ENCODE measurements around the gene CREB3L2. TPM values are rescaled to one million over a fixed set of nuclear protein-coding genes. Genes with fewer than 3 reads are reported as not detected.
"Not testable (repeated sequence)": the region's sequence is repeated elsewhere in the genome, so short reads cannot be mapped to it uniquely, and the experiment has no call there.

Gene CREB3L2
- 17.0 and 30.1 TPM in 2 replicates for total RNA-seq

GRCh38 chr7:138001529-138002095, at the start of gene CREB3L2:
Gene CREB3L2, minus strand, starts transcription at chr7:138002086. Its CDS starts 381 bp downstream, at chr7:138001705.
- no peak for DNase-seq (ENCODE audit: low read depth)

GRCh38 chr7:138049505-138050116, 47.7 kb upstream of the CREB3L2 start:
- DNase-seq (ENCODE audit: low read depth), result no peak

GRCh38 chr7:138047907-138048306, 46.0 kb upstream of the CREB3L2 start:
- DNase-seq (ENCODE audit: low read depth), result no peak

- no peak for DNase-seq (ENCODE audit: low read depth)
Measured at GRCh38 chr7:138044897-138045296, 43.0 kb upstream of the CREB3L2 start.

- not testable (repeated sequence) for DNase-seq (ENCODE audit: low read depth)
Measured at GRCh38 chr7:138040063-138040462, 38.2 kb upstream of the CREB3L2 start.

- no peak for DNase-seq (ENCODE audit: low read depth)
Measured at GRCh38 chr7:138036135-138036534, 34.2 kb upstream of the CREB3L2 start.

- peak; percentile 51 for DNase-seq (ENCODE audit: low read depth)
Measured at GRCh38 chr7:138033241-138033640, 31.4 kb upstream of the CREB3L2 start.

GRCh38 chr7:138032770-138033169, 30.9 kb upstream of the CREB3L2 start:
- DNase-seq (ENCODE audit: low read depth), result peak; percentile 41

- DNase-seq (ENCODE audit: low read depth), result peak; percentile 68
Measured at GRCh38 chr7:138032186-138032585, 30.3 kb upstream of the CREB3L2 start.

GRCh38 chr7:138030679-138031351, 28.9 kb upstream of the CREB3L2 start:
- peak; percentile 64 for DNase-seq (ENCODE audit: low read depth)

GRCh38 chr7:138029941-138030340, 28.1 kb upstream of the CREB3L2 start:
- peak; percentile 59 for DNase-seq (ENCODE audit: low read depth)

- no peak for DNase-seq (ENCODE audit: low read depth)
Measured at GRCh38 chr7:138029126-138029525, 27.2 kb upstream of the CREB3L2 start.

- no peak for DNase-seq (ENCODE audit: low read depth)
Measured at GRCh38 chr7:138027100-138027499, 25.2 kb upstream of the CREB3L2 start.

- no peak for DNase-seq (ENCODE audit: low read depth)
Measured at GRCh38 chr7:138025215-138026186, 23.6 kb upstream of the CREB3L2 start.

- no peak for DNase-seq (ENCODE audit: low read depth)
Measured at GRCh38 chr7:138024765-138025164, 22.9 kb upstream of the CREB3L2 start.

GRCh38 chr7:138024343-138024691, 22.4 kb upstream of the CREB3L2 start:
- DNase-seq (ENCODE audit: low read depth), result no peak

- DNase-seq (ENCODE audit: low read depth), result peak; percentile 64
Measured at GRCh38 chr7:138023618-138024342, 21.9 kb upstream of the CREB3L2 start.

- DNase-seq (ENCODE audit: low read depth), result no peak
Measured at GRCh38 chr7:138021889-138022288, 20.0 kb upstream of the CREB3L2 start.

- DNase-seq (ENCODE audit: low read depth), result no peak
Measured at GRCh38 chr7:138017992-138018391, 16.1 kb upstream of the CREB3L2 start.

GRCh38 chr7:138015096-138015495, 13.2 kb upstream of the CREB3L2 start:
- no peak for DNase-seq (ENCODE audit: low read depth)

GRCh38 chr7:138014686-138015085, 12.8 kb upstream of the CREB3L2 start:
- DNase-seq (ENCODE audit: low read depth), result no peak

All from renal cortical epithelial cell (primary cell).